ENCODE results near the gene TICAM1.
"Not testable (repeated sequence)": the region's sequence is repeated elsewhere in the genome, so short reads cannot be mapped to it uniquely, and the experiment has no call there.

Gene TICAM1

GRCh38 chr19:4844348-4845179 lies 13.1 kb upstream of the TICAM1 start:
- DNase-seq, result no peak

GRCh38 chr19:4843647-4843965 lies 12.1 kb upstream of the TICAM1 start:
- DNase-seq, result no peak

GRCh38 chr19:4839192-4839591 lies 7.7 kb upstream of the TICAM1 start:
- no peak for DNase-seq

GRCh38 chr19:4832776-4833175 lies 1.3 kb upstream of the TICAM1 start:
- no peak for DNase-seq

- DNase-seq, result not testable (repeated sequence)
These were observed 448 bp upstream of the TICAM1 start for GRCh38 chr19:4831979-4832340.

- DNase-seq, result no peak
These were observed 695 bp downstream of the TICAM1 start for GRCh38 chr19:4830768-4831265.

GRCh38 chr19:4830332-4830731 lies 1.2 kb downstream of the TICAM1 start:
- no peak for DNase-seq

- DNase-seq, result no peak
These were observed 2.4 kb downstream of the TICAM1 start for GRCh38 chr19:4829001-4829712.

- no peak for DNase-seq
These were observed 7.9 kb downstream of the TICAM1 start for GRCh38 chr19:4823577-4823976.

GRCh38 chr19:4822354-4822753 lies 9.2 kb downstream of the TICAM1 start:
- DNase-seq, result not testable (repeated sequence)

- no peak for DNase-seq
These were observed 10.2 kb downstream of the TICAM1 start for GRCh38 chr19:4821265-4821664.

GRCh38 chr19:4817467-4818277 lies 13.8 kb downstream of the TICAM1 start:
- no peak for DNase-seq

- no peak for DNase-seq
These were observed 14.6 kb downstream of the TICAM1 start for GRCh38 chr19:4816950-4817278.

GRCh38 chr19:4816202-4816949 lies 15.1 kb downstream of the TICAM1 start:
- DNase-seq, result no peak

GRCh38 chr19:4815426-4816201 lies 15.9 kb downstream of the TICAM1 start:
- peak; percentile 65 for DNase-seq

GRCh38 chr19:4814625-4815425 lies 16.7 kb downstream of the TICAM1 start:
- no peak for DNase-seq

- peak; percentile 89 for DNase-seq
These were observed 20.0 kb downstream of the TICAM1 start for GRCh38 chr19:4811328-4812131.

GRCh38 chr19:4807188-4807587 lies 24.3 kb downstream of the TICAM1 start:
- no peak for DNase-seq

GRCh38 chr19:4806384-4806783 lies 25.1 kb downstream of the TICAM1 start:
- DNase-seq, result no peak

GRCh38 chr19:4805140-4805539 lies 26.4 kb downstream of the TICAM1 start:
- not testable (repeated sequence) for DNase-seq
